ENCODE measurements around the gene EVC2. TPM values are rescaled to one million over a fixed set of nuclear protein-coding genes. Genes with fewer than 3 reads are reported as not detected.

EVC2 gene
- total RNA-seq, 5 donors from 2014 or later (not counting 1 experiment from before 2014, with no cell fraction given): 1.1 to 2.9 (median 1.8) TPM

DNA sequence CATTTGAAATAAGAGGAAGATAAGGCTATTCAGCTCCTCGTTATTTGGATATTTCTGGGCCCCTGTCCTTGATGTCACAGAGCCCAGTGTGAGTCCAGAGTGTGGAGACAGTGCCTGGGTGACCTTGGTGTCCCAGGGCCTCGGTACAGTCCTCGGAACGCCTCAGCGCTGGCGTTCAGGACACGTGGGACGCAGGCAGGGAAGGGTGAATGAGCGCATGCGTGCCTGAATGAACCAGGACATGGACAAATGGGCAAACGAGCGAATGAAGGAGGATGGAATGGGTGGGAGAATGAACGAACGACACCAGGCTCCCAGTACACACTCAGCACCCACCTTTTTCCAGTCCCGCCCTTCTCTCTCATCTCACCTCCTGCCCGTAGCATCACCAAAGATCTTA, 46.8 kb upstream of the EVC2 start:
- no peak for ATAC-seq (replicated peaks in 1 of 4)
- H3K27ac Mint-ChIP-seq: no peak overlapping the region

DNA sequence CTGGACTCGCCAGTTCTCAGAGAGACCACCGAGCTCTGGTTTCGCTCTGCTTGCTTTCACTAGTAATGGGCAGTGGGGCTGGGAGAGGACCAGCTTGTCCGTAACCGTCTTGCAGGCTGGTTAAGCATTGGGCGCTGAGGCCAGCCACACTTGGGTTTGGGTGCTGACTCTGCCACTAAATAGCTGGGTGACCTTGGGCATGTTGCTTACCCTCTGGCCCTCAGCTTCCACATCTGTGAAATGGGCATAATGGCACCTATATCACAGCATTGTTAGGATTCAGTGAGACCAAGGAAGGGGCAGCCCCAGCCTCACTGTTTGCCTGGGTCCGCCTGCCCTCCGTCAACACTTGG, 46.1 kb upstream of the EVC2 start:
- Histone ChIP-seq H3K9me3 (no peaks in the 10 kb centered on the region), H3K36me3 (ENCODE audit: control insufficient read depth in 2 of 2, extremely low read depth in 1 of 2, insufficient read depth in 1 of 2, low read length in 1 of 2) (no peaks in the 10 kb centered on the region), H3K27ac (ENCODE audit: low read length) (no peak overlapping the region), H3K4me3 (ENCODE audit: control insufficient read depth in 1 of 2, extremely low read depth in 1 of 2, low read length in 1 of 2) (no peak overlapping the region), H3K4me1 (ENCODE audit: control insufficient read depth in 1 of 2, extremely low read depth in 1 of 2, insufficient read depth in 2 of 2, low read length in 2 of 2) (no peaks in the 10 kb centered on the region), H3K27me3 (replicated peaks in 1 of 2; ENCODE audit: control insufficient read depth in 2 of 2, extremely low read depth in 1 of 2, insufficient read depth in 2 of 2, low read length in 1 of 2) (peaks cover 0 to 2% of the 10 kb centered on the region in 2 experiments)
- no peak overlapping the region for H3K27ac Mint-ChIP-seq
- no peak for ATAC-seq (replicated peaks in 1 of 4)
- H3K36me3 Mint-ChIP-seq: no peaks in the 10 kb centered on the region
- no peaks in the 10 kb centered on the region for H3K27me3 Mint-ChIP-seq
- no peaks in the 10 kb centered on the region for H3K9me3 Mint-ChIP-seq
- POLR2A ChIA-PET: no interaction called here
- H3K4me1 Mint-ChIP-seq: peaks cover 0 to 3% (median 0%) of the 10 kb centered on the region in 3 donors
- H3K4me3 Mint-ChIP-seq: no peak overlapping the region
- CTCF ChIA-PET: no interaction called here
- DNase-seq: no peak
- 68% methylated on average over 6 of the region's 8 CpGs for WGBS (ENCODE audit: insufficient coverage)

More for the DNA sequence above, 46.8 kb upstream of the EVC2 start:
- no peak overlapping the region for H3K4me3 Mint-ChIP-seq
- no peaks in the 10 kb centered on the region for H3K36me3 ChIP-seq (ENCODE audit: control insufficient read depth in 2 of 2, extremely low read depth in 1 of 2, insufficient read depth in 1 of 2, low read length in 1 of 2)
- H3K4me3 ChIP-seq (ENCODE audit: control insufficient read depth in 1 of 2, extremely low read depth in 1 of 2, low read length in 1 of 2): no peak overlapping the region
- no peaks in the 10 kb centered on the region for H3K9me3 Mint-ChIP-seq
- peaks cover 0 to 2% of the 10 kb centered on the region in 2 experiments for H3K27me3 ChIP-seq (replicated peaks in 1 of 2; ENCODE audit: control insufficient read depth in 2 of 2, extremely low read depth in 1 of 2, insufficient read depth in 2 of 2, low read length in 1 of 2)
- no peaks in the 10 kb centered on the region for H3K27me3 Mint-ChIP-seq
- no peak overlapping the region for H3K27ac ChIP-seq (ENCODE audit: low read length)
- WGBS (ENCODE audit: insufficient coverage): 85% methylated on average over 4 of the region's 16 CpGs
- CTCF ChIA-PET: no interaction called here
- H3K4me1 ChIP-seq (ENCODE audit: control insufficient read depth in 1 of 2, extremely low read depth in 1 of 2, insufficient read depth in 2 of 2, low read length in 2 of 2): no peaks in the 10 kb centered on the region
- H3K9me3 ChIP-seq: no peaks in the 10 kb centered on the region
- POLR2A ChIA-PET: no interaction called here
- no peak for DNase-seq
- H3K4me1 Mint-ChIP-seq: peaks cover 0 to 3% (median 0%) of the 10 kb centered on the region in 3 donors
- H3K36me3 Mint-ChIP-seq: no peaks in the 10 kb centered on the region

DNA sequence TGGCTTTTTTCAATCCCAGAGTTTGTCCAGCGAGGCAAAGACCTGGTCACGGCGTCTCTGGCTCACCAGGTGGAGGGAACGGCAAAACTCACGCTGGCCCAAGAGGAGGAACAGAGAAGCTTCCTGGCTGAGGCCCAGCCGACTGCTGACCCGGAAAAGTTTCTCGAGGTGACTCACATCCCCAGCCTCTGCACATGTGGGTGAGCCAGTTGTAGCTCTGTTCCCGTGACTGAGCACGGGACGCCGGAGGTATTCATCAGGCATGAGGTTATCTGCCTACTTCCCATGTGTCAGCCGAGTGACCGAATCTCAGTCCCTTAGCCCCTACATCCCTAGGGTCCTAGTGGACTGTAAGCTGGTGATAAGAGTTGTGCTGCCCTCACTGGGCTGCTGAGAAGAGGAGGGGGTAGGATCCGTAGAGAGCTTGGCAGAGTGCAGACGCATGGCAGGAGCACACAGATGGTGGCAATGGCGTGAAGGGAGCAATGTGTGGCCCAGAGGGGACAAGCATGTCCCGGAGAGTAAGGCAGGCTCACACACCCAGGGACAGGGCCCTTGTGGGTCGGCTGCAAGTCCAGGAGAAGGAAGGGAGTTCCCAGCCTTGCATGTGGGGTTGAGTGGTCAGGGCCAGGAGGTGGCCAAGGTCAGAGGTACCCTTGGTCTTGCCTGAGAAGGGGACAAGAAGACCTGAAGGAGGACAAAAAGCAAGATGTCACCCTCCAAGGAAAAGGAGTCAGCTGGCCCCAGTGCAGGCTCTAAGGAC, 45.6 kb upstream of the EVC2 start:
- WGBS (ENCODE audit: insufficient coverage): 89% methylated on average over 13 of the region's 19 CpGs

DNA sequence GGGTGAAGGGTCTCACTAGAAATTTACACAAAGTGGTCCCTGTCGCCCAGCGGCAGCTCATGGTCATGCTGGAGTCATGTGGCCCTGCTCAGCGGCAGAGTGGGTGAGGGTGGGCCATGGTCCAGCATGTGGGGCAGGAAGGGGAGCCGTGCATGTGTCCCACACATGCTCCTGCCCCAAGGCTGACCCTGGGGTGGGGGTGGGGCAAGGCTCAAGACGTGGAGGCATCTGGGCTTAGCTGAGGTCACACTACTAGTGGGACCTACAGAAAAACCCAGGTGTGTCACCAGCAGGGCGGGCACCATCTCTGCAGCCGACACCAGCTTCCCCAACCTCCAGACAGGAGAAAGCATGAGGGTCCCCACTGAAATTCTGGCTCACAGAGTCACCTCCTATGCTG, 45.0 kb upstream of the EVC2 start:
- Mint-ChIP-seq H3K27ac (no peak overlapping the region), H3K4me3 (no peak overlapping the region), H3K4me1 (no peaks in the 10 kb centered on the region), H3K36me3 (no peaks in the 10 kb centered on the region), H3K9me3 (no peaks in the 10 kb centered on the region), H3K27me3 (no peaks in the 10 kb centered on the region)
- Histone ChIP-seq H3K4me3 (ENCODE audit: control insufficient read depth in 1 of 2, extremely low read depth in 1 of 2, low read length in 1 of 2) (no peak overlapping the region), H3K4me1 (ENCODE audit: control insufficient read depth in 1 of 2, extremely low read depth in 1 of 2, insufficient read depth in 2 of 2, low read length in 2 of 2) (no peaks in the 10 kb centered on the region), H3K27me3 (replicated peaks in 1 of 2; ENCODE audit: control insufficient read depth in 2 of 2, extremely low read depth in 1 of 2, insufficient read depth in 2 of 2, low read length in 1 of 2) (peaks cover 0 to 5% of the 10 kb centered on the region in 2 experiments), H3K9me3 (no peaks in the 10 kb centered on the region), H3K27ac (ENCODE audit: low read length) (no peak overlapping the region), H3K36me3 (ENCODE audit: control insufficient read depth in 2 of 2, extremely low read depth in 1 of 2, insufficient read depth in 1 of 2, low read length in 1 of 2) (no peaks in the 10 kb centered on the region)
- no peak for ATAC-seq (replicated peaks in 1 of 4)
- WGBS (ENCODE audit: insufficient coverage): 83% methylated on average over 6 of the region's 7 CpGs
- ChIA-PET POLR2A (no interaction called here), CTCF (no interaction called here)
- no peak for DNase-seq

More for the DNA sequence above, 45.6 kb upstream of the EVC2 start:
- no peak overlapping the region for H3K27ac Mint-ChIP-seq
- peaks cover 0 to 3% (median 0%) of the 10 kb centered on the region in 3 donors for H3K4me1 Mint-ChIP-seq
- no peaks in the 10 kb centered on the region for H3K9me3 Mint-ChIP-seq
- Histone ChIP-seq H3K4me3 (ENCODE audit: control insufficient read depth in 1 of 2, extremely low read depth in 1 of 2, low read length in 1 of 2) (no peak overlapping the region), H3K27me3 (replicated peaks in 1 of 2; ENCODE audit: control insufficient read depth in 2 of 2, extremely low read depth in 1 of 2, insufficient read depth in 2 of 2, low read length in 1 of 2) (peaks cover 0 to 5% of the 10 kb centered on the region in 2 experiments), H3K36me3 (ENCODE audit: control insufficient read depth in 2 of 2, extremely low read depth in 1 of 2, insufficient read depth in 1 of 2, low read length in 1 of 2) (no peaks in the 10 kb centered on the region), H3K9me3 (no peaks in the 10 kb centered on the region), H3K4me1 (ENCODE audit: control insufficient read depth in 1 of 2, extremely low read depth in 1 of 2, insufficient read depth in 2 of 2, low read length in 2 of 2) (no peaks in the 10 kb centered on the region), H3K27ac (ENCODE audit: low read length) (no peak overlapping the region)
- no peak for DNase-seq
- ATAC-seq (replicated peaks in 1 of 4): no peak
- H3K4me3 Mint-ChIP-seq: no peak overlapping the region
- no peaks in the 10 kb centered on the region for H3K36me3 Mint-ChIP-seq
- POLR2A ChIA-PET: no interaction called here
- H3K27me3 Mint-ChIP-seq: no peaks in the 10 kb centered on the region
- CTCF ChIA-PET: no interaction called here

DNA sequence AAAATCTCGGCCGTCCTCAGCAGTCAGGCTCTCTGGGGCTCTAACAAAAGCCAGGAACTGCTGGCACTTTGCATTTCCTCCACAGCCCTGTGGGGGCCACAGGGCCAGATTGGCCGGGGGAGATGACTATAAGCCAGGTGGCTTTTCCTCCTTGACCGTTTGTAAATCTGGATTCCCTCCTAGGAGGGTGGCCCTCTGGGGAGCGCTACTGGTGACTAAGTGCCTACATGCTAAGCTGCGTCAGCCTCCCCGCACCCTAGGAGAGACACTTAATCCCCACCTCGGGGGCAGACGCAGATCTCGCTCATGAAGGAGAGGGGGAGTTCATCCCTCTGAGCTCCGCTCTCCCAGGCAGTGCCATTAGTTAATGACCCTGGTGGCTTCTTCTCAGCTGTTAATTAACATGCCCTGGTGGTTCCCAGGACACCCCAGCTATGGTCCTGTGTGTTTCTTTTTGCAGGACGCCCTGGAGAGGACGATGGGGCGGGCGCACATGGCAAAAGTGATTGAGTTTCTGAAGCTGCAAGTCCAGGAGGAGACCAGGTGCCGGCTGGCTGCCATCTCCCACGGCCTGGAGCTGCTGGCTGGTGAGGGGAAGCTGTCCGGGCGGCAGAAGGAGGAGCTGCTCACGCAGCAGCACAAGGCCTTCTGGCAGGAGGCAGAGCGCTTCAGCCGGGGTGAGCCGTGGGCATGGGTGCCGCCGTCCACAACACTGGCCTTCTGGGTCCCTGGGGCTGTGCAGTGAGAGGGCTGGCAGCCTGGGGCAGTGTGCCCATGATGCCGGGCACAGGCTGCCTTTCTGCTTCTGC, 44.2 kb upstream of the EVC2 start:
- H3K4me3 Mint-ChIP-seq: no peak overlapping the region
- Histone ChIP-seq H3K4me1 (ENCODE audit: control insufficient read depth in 1 of 2, extremely low read depth in 1 of 2, insufficient read depth in 2 of 2, low read length in 2 of 2) (no peaks in the 10 kb centered on the region), H3K27me3 (replicated peaks in 1 of 2; ENCODE audit: control insufficient read depth in 2 of 2, extremely low read depth in 1 of 2, insufficient read depth in 2 of 2, low read length in 1 of 2) (peaks cover 0 to 5% of the 10 kb centered on the region in 2 experiments), H3K9me3 (no peaks in the 10 kb centered on the region), H3K27ac (ENCODE audit: low read length) (no peak overlapping the region), H3K36me3 (ENCODE audit: control insufficient read depth in 2 of 2, extremely low read depth in 1 of 2, insufficient read depth in 1 of 2, low read length in 1 of 2) (no peaks in the 10 kb centered on the region), H3K4me3 (ENCODE audit: control insufficient read depth in 1 of 2, extremely low read depth in 1 of 2, low read length in 1 of 2) (no peak overlapping the region)
- H3K27me3 Mint-ChIP-seq: no peaks in the 10 kb centered on the region
- ChIA-PET CTCF (no interaction called here), POLR2A (no interaction called here)
- H3K36me3 Mint-ChIP-seq: no peaks in the 10 kb centered on the region
- ATAC-seq (replicated peaks in 1 of 4): no peak
- H3K9me3 Mint-ChIP-seq: no peaks in the 10 kb centered on the region
- no peaks in the 10 kb centered on the region for H3K4me1 Mint-ChIP-seq
- DNase-seq: no peak
- no peak overlapping the region for H3K27ac Mint-ChIP-seq
- 82% methylated on average over 14 of the region's 26 CpGs for WGBS (ENCODE audit: insufficient coverage)

DNA sequence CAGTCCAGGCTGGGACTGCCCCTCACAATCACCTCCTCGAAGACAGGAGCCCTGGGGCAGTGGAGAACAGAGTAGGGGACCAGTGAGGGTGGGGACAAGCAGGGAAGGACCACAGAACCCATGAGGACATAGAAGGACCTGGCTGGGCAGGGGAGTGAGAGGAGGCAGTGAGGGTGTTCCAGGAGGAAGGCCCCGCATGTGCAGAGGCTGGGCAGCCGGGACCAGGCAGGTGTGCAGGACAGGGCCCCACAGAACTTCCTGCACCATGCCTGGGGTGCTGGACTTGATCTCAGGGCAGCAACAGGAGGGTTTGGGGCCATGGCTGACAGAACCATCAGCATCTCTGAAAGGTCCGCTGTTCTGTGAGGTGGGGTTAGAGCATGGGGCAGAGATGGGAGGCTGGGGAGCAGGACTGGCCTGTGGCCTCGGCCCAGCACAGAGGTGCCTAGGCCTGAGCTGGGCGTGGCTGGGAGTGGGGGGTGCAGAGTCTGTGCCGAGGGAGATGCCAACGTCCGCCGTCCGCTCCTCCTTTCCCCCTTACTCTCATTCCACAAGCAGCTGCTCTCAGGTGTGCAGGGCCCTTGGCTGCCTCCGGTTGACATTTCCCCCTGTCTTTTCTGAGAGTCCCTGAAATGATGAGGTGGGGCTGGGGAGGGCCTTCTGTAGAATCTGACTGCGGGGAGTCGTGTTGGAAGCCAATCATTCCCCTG, 43.5 kb upstream of the EVC2 start:
- no peak for DNase-seq

More for the DNA sequence above, 43.5 kb upstream of the EVC2 start:
- H3K36me3 Mint-ChIP-seq: no peaks in the 10 kb centered on the region
- Histone ChIP-seq H3K4me3 (ENCODE audit: control insufficient read depth in 1 of 2, extremely low read depth in 1 of 2, low read length in 1 of 2) (no peak overlapping the region), H3K4me1 (ENCODE audit: control insufficient read depth in 1 of 2, extremely low read depth in 1 of 2, insufficient read depth in 2 of 2, low read length in 2 of 2) (no peaks in the 10 kb centered on the region), H3K27ac (ENCODE audit: low read length) (no peak overlapping the region), H3K9me3 (no peaks in the 10 kb centered on the region), H3K27me3 (replicated peaks in 1 of 2; ENCODE audit: control insufficient read depth in 2 of 2, extremely low read depth in 1 of 2, insufficient read depth in 2 of 2, low read length in 1 of 2) (peaks cover 0 to 5% of the 10 kb centered on the region in 2 experiments), H3K36me3 (ENCODE audit: control insufficient read depth in 2 of 2, extremely low read depth in 1 of 2, insufficient read depth in 1 of 2, low read length in 1 of 2) (no peaks in the 10 kb centered on the region)
- POLR2A ChIA-PET: no interaction called here
- H3K27ac Mint-ChIP-seq: no peak overlapping the region
- CTCF ChIA-PET: no interaction called here
- no peaks in the 10 kb centered on the region for H3K9me3 Mint-ChIP-seq
- no peak overlapping the region for H3K4me3 Mint-ChIP-seq
- H3K4me1 Mint-ChIP-seq: no peaks in the 10 kb centered on the region
- H3K27me3 Mint-ChIP-seq: no peaks in the 10 kb centered on the region
- ATAC-seq (replicated peaks in 1 of 4): no peak
- WGBS (ENCODE audit: insufficient coverage): 81% methylated on average over 4 of the region's 14 CpGs
